ACC112 (cell line): ENCODE results near the gene DENND10.

Source experiments
- H2AFZ ChIP-seq: fragments of 200-600 bp; sonication (generic); one replicate; pipeline ENCODE4 v1.6.0; 2017; ENCODE audit warnings: antibody characterized with exemption, low read length; ENCODE audit not compliant: unreplicated experiment
- H3K27ac ChIP-seq: fragments of 200-600 bp; sonication (generic); 2 replicates; pipeline ENCODE4 v1.5.1; 2014; ENCODE audit warnings: low read depth, mild to moderate bottlenecking, antibody characterized with exemption, low read length, moderate library complexity
- H3K27me3 ChIP-seq: fragments of 200-600 bp; sonication (generic); 2 replicates; pipeline ENCODE4 v1.6.1; 2014; ENCODE audit warnings: mild to moderate bottlenecking, antibody characterized with exemption, low read length, moderate library complexity, mixed read lengths; ENCODE audit not compliant: insufficient read depth
- H3K36me3 ChIP-seq: fragments of 200-600 bp; sonication (generic); 2 replicates; pipeline ENCODE4 v1.6.1; 2016; ENCODE audit warnings: mild to moderate bottlenecking, antibody characterized with exemption, low read length, moderate library complexity, mixed read lengths; ENCODE audit not compliant: insufficient read depth
- H3K4me1 ChIP-seq: fragments of 200-600 bp; sonication (generic); one replicate; pipeline ENCODE4 v1.6.1; 2016; ENCODE audit warnings: low read length, mixed read lengths; ENCODE audit not compliant: insufficient read depth, unreplicated experiment, control insufficient read depth
- H3K4me3 ChIP-seq: fragments of 200-600 bp; sonication (generic); 2 replicates; pipeline ENCODE4 v1.5.1; 2014; ENCODE audit warnings: mild to moderate bottlenecking, low read depth, low read length
- H3K79me2 ChIP-seq: fragments of 200-600 bp; sonication (generic); one replicate; pipeline ENCODE4 v1.6.0; 2016; ENCODE audit warnings: low read length; ENCODE audit not compliant: control insufficient read depth, unreplicated experiment, insufficient read depth

DENND10 gene

GRCh38 chr10:119115926-119116325 is 12.0 kb downstream of the DENND10 start:
- H3K79me2 ChIP-seq = peaks cover 3% of the 10 kb centered on the region
- no peak overlapping the region for H3K27ac ChIP-seq
- peaks cover 16% of the 10 kb centered on the region for H3K36me3 ChIP-seq
- H3K4me3 ChIP-seq = no peak overlapping the region
- H2AFZ ChIP-seq = no peak overlapping the region
- peaks cover 33% of the 10 kb centered on the region for H3K4me1 ChIP-seq
- no peaks in the 10 kb centered on the region for H3K27me3 ChIP-seq

- Histone ChIP-seq H3K36me3 (peaks cover 16% of the 10 kb centered on the region), H3K27ac (no peak overlapping the region), H3K79me2 (peaks cover 3% of the 10 kb centered on the region), H3K4me1 (peaks cover 31% of the 10 kb centered on the region), H2AFZ (no peak overlapping the region), H3K4me3 (no peak overlapping the region), H3K27me3 (no peaks in the 10 kb centered on the region)
Observed at GRCh38 chr10:119116326-119116951, 12.5 kb downstream of the DENND10 start.

GRCh38 chr10:119118231-119118630 is 14.3 kb downstream of the DENND10 start:
- Histone ChIP-seq H3K27me3 (no peaks in the 10 kb centered on the region), H3K4me3 (no peak overlapping the region), H3K36me3 (peaks cover 11% of the 10 kb centered on the region), H2AFZ (no peak overlapping the region), H3K27ac (no peak overlapping the region), H3K79me2 (peaks cover 3% of the 10 kb centered on the region), H3K4me1 (peaks cover 17% of the 10 kb centered on the region)

GRCh38 chr10:119119400-119119799 is 15.5 kb downstream of the DENND10 start:
- Histone ChIP-seq H3K79me2 (peaks cover 3% of the 10 kb centered on the region), H3K27me3 (no peaks in the 10 kb centered on the region), H2AFZ (no peak overlapping the region), H3K27ac (no peak overlapping the region), H3K36me3 (peaks cover 11% of the 10 kb centered on the region), H3K4me3 (no peak overlapping the region), H3K4me1 (peaks cover 7% of the 10 kb centered on the region)

GRCh38 chr10:119120413-119120867 is 16.5 kb downstream of the DENND10 start:
- Histone ChIP-seq H2AFZ (no peak overlapping the region), H3K36me3 (peaks cover 11% of the 10 kb centered on the region), H3K27ac (peak overlapping the region; percentile 41), H3K4me3 (no peak overlapping the region), H3K4me1 (peaks cover 5% of the 10 kb centered on the region), H3K27me3 (no peaks in the 10 kb centered on the region), H3K79me2 (peaks cover 3% of the 10 kb centered on the region)

GRCh38 chr10:119120875-119121274 is 17.0 kb downstream of the DENND10 start:
- Histone ChIP-seq H3K4me3 (no peak overlapping the region), H3K27ac (peak overlapping the region; percentile 41), H3K36me3 (peaks cover 12% of the 10 kb centered on the region), H2AFZ (no peak overlapping the region), H3K27me3 (no peaks in the 10 kb centered on the region), H3K4me1 (peaks cover 5% of the 10 kb centered on the region), H3K79me2 (peaks cover 3% of the 10 kb centered on the region)

- no peaks in the 10 kb centered on the region for H3K79me2 ChIP-seq
- peaks cover 18% of the 10 kb centered on the region for H3K4me1 ChIP-seq
- no peak overlapping the region for H3K4me3 ChIP-seq
- H3K27ac ChIP-seq = no peak overlapping the region
- H3K27me3 ChIP-seq = no peaks in the 10 kb centered on the region
- no peak overlapping the region for H2AFZ ChIP-seq
- H3K36me3 ChIP-seq = peaks cover 10% of the 10 kb centered on the region
Observed at GRCh38 chr10:119125942-119126341, 22.0 kb downstream of the DENND10 start.

- Histone ChIP-seq H3K27me3 (no peaks in the 10 kb centered on the region), H3K36me3 (peaks cover 13% of the 10 kb centered on the region), H3K27ac (no peak overlapping the region), H3K4me3 (no peak overlapping the region), H3K4me1 (peaks cover 28% of the 10 kb centered on the region), H3K79me2 (no peaks in the 10 kb centered on the region), H2AFZ (no peak overlapping the region)
Observed at GRCh38 chr10:119129721-119130120, 25.8 kb downstream of the DENND10 start.

- H3K36me3 ChIP-seq = peaks cover 9% of the 10 kb centered on the region
Observed at GRCh38 chr10:119131512-119132240, 27.8 kb downstream of the DENND10 start.

GRCh38 chr10:119132521-119133345 is 28.8 kb downstream of the DENND10 start:
- H3K4me1 ChIP-seq = peaks cover 43% of the 10 kb centered on the region
- H3K79me2 ChIP-seq = no peaks in the 10 kb centered on the region
- H3K4me3 ChIP-seq = no peak overlapping the region
- no peaks in the 10 kb centered on the region for H3K27me3 ChIP-seq
- H3K36me3 ChIP-seq = peaks cover 9% of the 10 kb centered on the region
- H3K27ac ChIP-seq = peak overlapping the region; percentile 71; the same call in 1 of the 2 replicates
- H2AFZ ChIP-seq = no peak overlapping the region

More at GRCh38 chr10:119131512-119132240, 27.8 kb downstream of the DENND10 start:
- Histone ChIP-seq H3K27ac (peak overlapping the region; percentile 71), H3K79me2 (no peaks in the 10 kb centered on the region), H3K4me3 (peak overlapping the region; percentile 72), H3K27me3 (no peaks in the 10 kb centered on the region), H3K4me1 (peaks cover 43% of the 10 kb centered on the region), H2AFZ (peak overlapping the region; percentile 5)
